Measurements from ENCODE around the gene CMTM4.

Gene CMTM4

DNA sequence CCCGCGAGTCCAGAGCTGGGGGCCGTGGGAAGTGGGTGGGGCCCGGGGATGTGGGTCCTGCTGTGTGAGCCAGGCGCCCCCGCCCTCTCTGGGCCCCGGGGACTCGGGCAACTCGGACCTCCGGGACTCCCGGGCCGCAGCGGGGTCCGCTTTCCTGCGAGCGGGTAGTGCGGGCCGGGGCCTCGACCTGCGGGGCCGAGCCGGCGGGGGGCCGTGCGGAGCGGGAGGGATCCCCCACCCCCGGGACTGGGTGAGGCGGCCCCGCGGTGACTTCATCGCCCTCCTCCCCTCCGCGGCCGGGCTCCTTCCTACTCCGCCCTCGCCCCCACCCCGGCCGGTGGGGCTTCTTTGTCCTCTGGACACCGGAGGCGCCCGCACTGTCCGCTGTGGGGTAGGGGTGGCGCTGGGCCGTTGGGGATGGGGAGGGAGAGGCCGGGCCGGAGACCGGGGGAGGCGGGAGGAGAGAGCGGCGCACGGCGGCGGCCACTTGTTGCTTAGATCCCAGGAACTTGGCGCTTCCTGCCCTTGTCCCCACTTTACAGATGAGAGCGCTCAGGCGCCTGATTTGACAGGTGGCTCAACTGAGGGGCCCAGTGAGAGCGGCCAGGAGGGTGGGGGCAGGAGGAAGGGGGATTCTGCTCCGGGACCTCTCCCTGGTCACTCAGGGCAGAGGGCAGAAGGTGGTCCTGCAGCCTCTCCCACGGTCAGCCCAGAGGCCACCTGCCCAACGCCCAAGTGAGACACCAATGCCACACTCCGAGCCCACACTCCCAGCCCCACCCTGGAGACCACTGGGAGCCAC, 91.2 kb downstream of the CMTM4 start:
- Histone ChIP-seq H3K4me3 (ENCODE audit: insufficient read depth, low read length, poor library complexity, severe bottlenecking) (peak overlapping the region; percentile 73), H3K4me2 (ENCODE audit: low read depth, low read length, poor library complexity, severe bottlenecking) (peak overlapping the region; percentile 74), H3K9ac (ENCODE audit: low read length) (peak overlapping the region; percentile 74), H3K27me3 (ENCODE audit: low read length) (no peaks in the 10 kb centered on the region; the same call in 1 of the 2 replicates), H2AFZ (ENCODE audit: low read depth, low read length, severe bottlenecking) (peak overlapping the region; percentile 94), H3K9me2 (replicated peaks; ENCODE audit: insufficient read depth, low read length) (no peaks in the 10 kb centered on the region), H3K36me3 (ENCODE audit: low read length) (no peaks in the 10 kb centered on the region), H3K27ac (ENCODE audit: low read depth, low read length) (no peak overlapping the region), H4K20me1 (ENCODE audit: low read depth, low read length) (no peaks in the 10 kb centered on the region), H3F3A (ENCODE audit: insufficient read depth) (no peaks in the 10 kb centered on the region), H3K9me3 (ENCODE audit: insufficient read depth, low read length) (peaks cover 16% of the 10 kb centered on the region; the same call in 1 of the 2 replicates), H3K79me2 (ENCODE audit: insufficient read depth, low read length) (no peaks in the 10 kb centered on the region)
- no peak for TF ChIP-seq EZH2phosphoT487 (conservative IDR thresholded peaks at IDR 0.05; ENCODE audit: low read length)
- TF ChIP-seq, protein P1, sequence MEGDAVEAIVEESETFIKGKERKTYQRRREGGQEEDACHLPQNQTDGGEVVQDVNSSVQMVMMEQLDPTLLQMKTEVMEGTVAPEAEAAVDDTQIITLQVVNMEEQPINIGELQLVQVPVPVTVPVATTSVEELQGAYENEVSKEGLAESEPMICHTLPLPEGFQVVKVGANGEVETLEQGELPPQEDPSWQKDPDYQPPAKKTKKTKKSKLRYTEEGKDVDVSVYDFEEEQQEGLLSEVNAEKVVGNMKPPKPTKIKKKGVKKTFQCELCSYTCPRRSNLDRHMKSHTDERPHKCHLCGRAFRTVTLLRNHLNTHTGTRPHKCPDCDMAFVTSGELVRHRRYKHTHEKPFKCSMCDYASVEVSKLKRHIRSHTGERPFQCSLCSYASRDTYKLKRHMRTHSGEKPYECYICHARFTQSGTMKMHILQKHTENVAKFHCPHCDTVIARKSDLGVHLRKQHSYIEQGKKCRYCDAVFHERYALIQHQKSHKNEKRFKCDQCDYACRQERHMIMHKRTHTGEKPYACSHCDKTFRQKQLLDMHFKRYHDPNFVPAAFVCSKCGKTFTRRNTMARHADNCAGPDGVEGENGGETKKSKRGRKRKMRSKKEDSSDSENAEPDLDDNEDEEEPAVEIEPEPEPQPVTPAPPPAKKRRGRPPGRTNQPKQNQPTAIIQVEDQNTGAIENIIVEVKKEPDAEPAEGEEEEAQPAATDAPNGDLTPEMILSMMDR (IDR thresholded peaks at IDR 0.05; ENCODE audit: insufficient read depth, low read length, poor library complexity, severe bottlenecking) = no peak

DNA sequence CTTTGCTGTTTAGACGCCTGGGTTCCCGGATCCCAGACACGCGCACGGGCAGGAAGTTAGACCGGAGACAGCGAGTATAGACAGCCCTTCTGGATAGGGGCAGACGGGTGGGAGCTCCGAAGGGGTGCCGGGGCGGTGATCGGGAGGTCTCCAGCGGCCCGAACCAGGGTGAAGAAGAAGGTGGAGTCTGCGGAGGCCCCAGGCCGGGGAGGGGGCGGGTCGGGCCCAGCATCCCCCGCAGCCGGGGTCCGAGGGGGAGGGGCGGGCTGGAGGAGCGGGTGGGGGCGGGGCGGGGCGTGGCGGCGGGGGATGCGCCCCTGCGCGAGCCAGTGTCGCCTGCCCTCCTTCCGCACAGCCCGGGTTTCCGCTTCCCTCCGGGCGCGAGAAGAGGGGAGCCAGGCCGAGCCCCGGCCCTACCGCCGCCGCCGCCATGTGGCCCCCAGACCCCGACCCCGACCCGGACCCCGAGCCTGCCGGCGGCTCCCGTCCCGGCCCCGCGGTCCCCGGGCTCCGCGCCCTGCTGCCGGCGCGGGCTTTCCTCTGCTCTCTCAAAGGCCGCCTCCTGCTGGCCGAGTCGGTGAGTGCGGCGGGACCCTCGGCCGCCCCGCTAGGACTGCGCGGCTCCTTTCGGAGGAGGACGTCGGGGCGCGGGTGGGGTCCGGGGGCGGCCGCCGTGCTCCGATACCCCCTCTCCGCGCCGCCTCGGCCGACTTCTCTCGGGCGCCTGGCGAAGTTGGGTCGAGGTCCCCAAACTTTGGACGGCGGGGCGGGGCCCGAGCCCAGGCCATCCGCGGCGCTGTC, 92.0 kb downstream of the CMTM4 start, which contains the start of gene CMTM3:
TSS of gene CMTM3 (plus strand) at position 329 of the 801 bp plus-strand sequence. CDS start at position 431, 102 bp downstream.
- Histone ChIP-seq H3K9me2 (replicated peaks; ENCODE audit: insufficient read depth, low read length) (no peaks in the 10 kb centered on the region), H3K27ac (ENCODE audit: low read depth, low read length) (no peak within 1 kb of the TSS; the same call in 1 of the 2 replicates), H3K79me2 (ENCODE audit: insufficient read depth, low read length) (no peaks in the 10 kb centered on the region), H3F3A (ENCODE audit: insufficient read depth) (no peaks in the 10 kb centered on the region), H3K9ac (ENCODE audit: low read length) (peak within 1 kb of the TSS; percentile 74), H3K4me3 (ENCODE audit: insufficient read depth, low read length, poor library complexity, severe bottlenecking) (peak within 1 kb of the TSS; percentile 73), H3K4me2 (ENCODE audit: low read depth, low read length, poor library complexity, severe bottlenecking) (peak within 1 kb of the TSS; percentile 74), H4K20me1 (ENCODE audit: low read depth, low read length) (no peaks in the 10 kb centered on the region), H3K27me3 (ENCODE audit: low read length) (no peaks in the 10 kb centered on the region; the same call in 1 of the 2 replicates), H3K36me3 (ENCODE audit: low read length) (no peaks in the 10 kb centered on the region), H2AFZ (ENCODE audit: low read depth, low read length, severe bottlenecking) (peak within 1 kb of the TSS; percentile 94), H3K9me3 (ENCODE audit: insufficient read depth, low read length) (peaks cover 16% of the 10 kb centered on the region; the same call in 1 of the 2 replicates)
- TF ChIP-seq EZH2phosphoT487 (conservative IDR thresholded peaks at IDR 0.05; ENCODE audit: low read length) = no peak
- TF ChIP-seq, protein P1 (IDR thresholded peaks at IDR 0.05; ENCODE audit: insufficient read depth, low read length, poor library complexity, severe bottlenecking) = peak; percentile 69

DNA sequence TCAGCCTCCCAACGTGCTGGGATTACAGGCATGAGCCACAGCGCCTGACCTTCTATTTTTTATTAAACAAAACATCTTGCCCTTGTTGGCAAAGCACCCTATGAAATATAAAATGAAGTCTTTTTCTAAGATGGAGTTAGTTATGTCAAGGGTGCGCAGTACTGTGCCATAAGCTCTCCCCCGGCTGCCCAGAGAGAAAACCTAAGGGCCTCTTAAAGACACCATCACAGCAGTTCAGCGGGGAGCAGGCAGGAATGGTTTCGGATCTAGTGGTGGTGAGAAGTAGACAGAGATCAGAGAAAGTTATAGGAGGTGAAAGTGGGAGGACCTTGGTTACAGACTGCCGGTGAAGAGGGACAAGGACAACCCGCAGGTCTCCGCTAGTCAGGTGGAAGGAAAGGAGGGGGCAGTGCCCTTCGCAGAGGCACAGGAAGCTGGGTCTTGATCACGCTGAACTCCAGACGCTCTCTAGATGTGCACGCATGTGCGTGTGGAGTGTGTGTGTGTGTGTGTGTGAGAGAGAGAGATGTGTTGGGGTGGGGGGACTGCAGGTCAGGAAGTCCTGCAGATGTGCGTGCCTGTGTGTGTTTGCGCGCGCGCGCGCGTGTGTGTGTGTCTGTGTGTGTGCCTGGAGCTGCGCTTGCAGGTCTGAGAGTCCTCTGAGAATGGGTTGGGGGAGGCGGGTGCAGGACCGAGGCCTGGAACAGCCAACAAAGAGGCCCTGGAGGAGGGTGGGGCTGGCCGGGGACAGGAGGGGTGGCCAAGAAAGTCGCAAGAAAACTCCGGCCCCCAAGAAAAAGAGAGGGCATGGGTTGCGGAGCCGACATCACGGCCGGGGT, 92.8 kb downstream of the CMTM4 start:
- no peak overlapping the region; the same call in 1 of the 2 replicates for H3K27ac ChIP-seq (ENCODE audit: low read depth, low read length)
- H3K36me3 ChIP-seq (ENCODE audit: low read length) = no peaks in the 10 kb centered on the region
- no peaks in the 10 kb centered on the region for H3K9me2 ChIP-seq (replicated peaks; ENCODE audit: insufficient read depth, low read length)
- H4K20me1 ChIP-seq (ENCODE audit: low read depth, low read length) = no peaks in the 10 kb centered on the region
- no peaks in the 10 kb centered on the region for H3F3A ChIP-seq (ENCODE audit: insufficient read depth)
- peaks cover 16% of the 10 kb centered on the region; the same call in 1 of the 2 replicates for H3K9me3 ChIP-seq (ENCODE audit: insufficient read depth, low read length)
- H3K79me2 ChIP-seq (ENCODE audit: insufficient read depth, low read length) = no peaks in the 10 kb centered on the region
- TF ChIP-seq EZH2phosphoT487 (conservative IDR thresholded peaks at IDR 0.05; ENCODE audit: low read length) = no peak
- TF ChIP-seq, protein P1 (IDR thresholded peaks at IDR 0.05; ENCODE audit: insufficient read depth, low read length, poor library complexity, severe bottlenecking) = no peak
- H3K27me3 ChIP-seq (ENCODE audit: low read length) = no peaks in the 10 kb centered on the region; the same call in 1 of the 2 replicates
- H3K9ac ChIP-seq (ENCODE audit: low read length) = peak overlapping the region; percentile 74
- H3K4me3 ChIP-seq (ENCODE audit: insufficient read depth, low read length, poor library complexity, severe bottlenecking) = peak overlapping the region; percentile 73
- H2AFZ ChIP-seq (ENCODE audit: low read depth, low read length, severe bottlenecking) = peak overlapping the region; percentile 79
- peak overlapping the region; percentile 74 for H3K4me2 ChIP-seq (ENCODE audit: low read depth, low read length, poor library complexity, severe bottlenecking)

All from SU-DHL-6 (cell line).